Calu3 (cell line): Measurements from ENCODE around the gene OR51E1. TPM values are rescaled to one million over a fixed set of nuclear protein-coding genes. Genes with fewer than 3 reads are reported as not detected.

Experiments used
- BruUV-seq: library from RNA; stranded (reverse); fragments of 400-500 nt; replicated peaks from 2 replicates; lab custom pipeline; 2021; lab: Mats Ljungman, UMichigan
- CTCF ChIA-PET: fragments of 300-600 bp; sonication (Branson Sonifier 250); formaldehyde crosslinking; loops from one replicate; lab custom pipeline; 2022; ENCODE audit warnings: antibody characterized with exemption; lab: Charles Lee
- DNase-seq: peaks from one replicate; pipeline ENCODE4 v3.0.0; 2022
- H3K27ac Mint-ChIP-seq: one replicate; pipeline ENCODE4 v1.8.0; 2022; ENCODE audit warnings: mixed read lengths; ENCODE audit not compliant: unreplicated experiment
- H3K27me3 Mint-ChIP-seq: one replicate; pipeline ENCODE4 v1.8.0; 2022; ENCODE audit warnings: mixed read lengths; ENCODE audit not compliant: unreplicated experiment
- H3K36me3 Mint-ChIP-seq: one replicate; pipeline ENCODE4 v1.8.0; 2022; ENCODE audit warnings: mild to moderate bottlenecking, moderate library complexity, mixed read lengths; ENCODE audit not compliant: insufficient read depth, unreplicated experiment
- H3K4me1 Mint-ChIP-seq: one replicate; pipeline ENCODE4 v1.8.0; 2022; ENCODE audit warnings: mild to moderate bottlenecking, low read depth, mixed read lengths; ENCODE audit not compliant: unreplicated experiment
- H3K4me3 Mint-ChIP-seq: one replicate; pipeline ENCODE4 v1.8.0; 2022; ENCODE audit warnings: mild to moderate bottlenecking, low read depth, moderate library complexity, mixed read lengths; ENCODE audit not compliant: unreplicated experiment
- H3K9me3 Mint-ChIP-seq: one replicate; pipeline ENCODE4 v1.8.0; 2022; ENCODE audit warnings: low read depth, mixed read lengths; ENCODE audit not compliant: unreplicated experiment
- intact Hi-C: fragments of 100-400 bp; cut with micrococcal nuclease; formaldehyde crosslinking; loops from one replicate; pipeline ENCODE4 v1.10.0; 2022; ENCODE audit not compliant: unreplicated experiment
- total RNA-seq: library from RNA; stranded (reverse); gene quantifications from 2 replicates; pipeline ENCODE4 v1.2.3, GENCODE V29; 2022
- TF ChIP-seq, protein P1 (sequence below): fragments of 200-600 bp; IDR thresholded peaks from one replicate; pipeline ENCODE4 v1.8.0; 2022; ENCODE audit warnings: antibody characterized with exemption; ENCODE audit not compliant: unreplicated experiment

The OR51E1 gene
- total RNA-seq, 1 experiment from 2014 or later: not detected

DNA sequence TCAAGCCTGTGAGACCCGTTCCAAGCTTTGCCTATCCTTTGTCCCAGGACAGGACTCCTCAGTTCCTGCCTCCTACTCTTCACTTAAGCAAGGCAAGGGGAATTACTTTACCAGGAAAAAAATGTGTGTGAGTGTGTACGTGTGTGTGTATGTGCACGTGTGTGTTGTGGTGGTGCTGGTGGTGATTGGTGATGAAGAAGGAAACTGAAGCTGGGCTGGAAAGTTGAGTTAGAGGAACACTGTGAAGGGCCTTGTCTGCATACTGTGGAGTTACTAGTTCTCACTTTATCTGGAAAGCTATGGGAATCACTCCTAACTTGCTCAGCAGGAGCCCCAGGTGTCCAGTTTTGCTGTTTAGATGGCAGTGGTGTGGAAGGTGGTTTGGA, 6.1 kb upstream of the OR51E1 start:
- CTCF ChIA-PET: interaction anchor here (0.7 to 2.8 kb wide), 2 partner anchors 188 to 436 kb away, joined by 3 to 25 read pairs; no protein-coding TSS in a partner anchor
- intact Hi-C loops: loop anchor here (1.0 to 2.0 kb wide), 4 partner anchors 35 to 367 kb away; no protein-coding TSS in a partner anchor
- H3K4me3 Mint-ChIP-seq: no peak overlapping the region
- no peaks in the 10 kb centered on the region for H3K36me3 Mint-ChIP-seq
- no peaks in the 10 kb centered on the region for H3K9me3 Mint-ChIP-seq
- peaks cover 31% of the 10 kb centered on the region for H3K27me3 Mint-ChIP-seq
- no TSS peak for BruUV-seq
- no peak overlapping the region for H3K27ac Mint-ChIP-seq
- DNase-seq: no peak
- TF ChIP-seq, protein P1, sequence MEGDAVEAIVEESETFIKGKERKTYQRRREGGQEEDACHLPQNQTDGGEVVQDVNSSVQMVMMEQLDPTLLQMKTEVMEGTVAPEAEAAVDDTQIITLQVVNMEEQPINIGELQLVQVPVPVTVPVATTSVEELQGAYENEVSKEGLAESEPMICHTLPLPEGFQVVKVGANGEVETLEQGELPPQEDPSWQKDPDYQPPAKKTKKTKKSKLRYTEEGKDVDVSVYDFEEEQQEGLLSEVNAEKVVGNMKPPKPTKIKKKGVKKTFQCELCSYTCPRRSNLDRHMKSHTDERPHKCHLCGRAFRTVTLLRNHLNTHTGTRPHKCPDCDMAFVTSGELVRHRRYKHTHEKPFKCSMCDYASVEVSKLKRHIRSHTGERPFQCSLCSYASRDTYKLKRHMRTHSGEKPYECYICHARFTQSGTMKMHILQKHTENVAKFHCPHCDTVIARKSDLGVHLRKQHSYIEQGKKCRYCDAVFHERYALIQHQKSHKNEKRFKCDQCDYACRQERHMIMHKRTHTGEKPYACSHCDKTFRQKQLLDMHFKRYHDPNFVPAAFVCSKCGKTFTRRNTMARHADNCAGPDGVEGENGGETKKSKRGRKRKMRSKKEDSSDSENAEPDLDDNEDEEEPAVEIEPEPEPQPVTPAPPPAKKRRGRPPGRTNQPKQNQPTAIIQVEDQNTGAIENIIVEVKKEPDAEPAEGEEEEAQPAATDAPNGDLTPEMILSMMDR: no peak
- H3K4me1 Mint-ChIP-seq: no peaks in the 10 kb centered on the region

DNA sequence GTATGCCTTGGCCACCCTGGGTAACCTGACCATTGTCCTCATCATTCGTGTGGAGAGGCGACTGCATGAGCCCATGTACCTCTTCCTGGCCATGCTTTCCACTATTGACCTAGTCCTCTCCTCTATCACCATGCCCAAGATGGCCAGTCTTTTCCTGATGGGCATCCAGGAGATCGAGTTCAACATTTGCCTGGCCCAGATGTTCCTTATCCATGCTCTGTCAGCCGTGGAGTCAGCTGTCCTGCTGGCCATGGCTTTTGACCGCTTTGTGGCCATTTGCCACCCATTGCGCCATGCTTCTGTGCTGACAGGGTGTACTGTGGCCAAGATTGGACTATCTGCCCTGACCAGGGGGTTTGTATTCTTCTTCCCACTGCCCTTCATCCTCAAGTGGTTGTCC, 3.9 kb upstream of the OR51E1 start:
- H3K27me3 Mint-ChIP-seq: peaks cover 53% of the 10 kb centered on the region
- BruUV-seq: no TSS peak
- DNase-seq: no peak
- intact Hi-C loops: no loop called here
- no peaks in the 10 kb centered on the region for H3K9me3 Mint-ChIP-seq
- no peaks in the 10 kb centered on the region for H3K36me3 Mint-ChIP-seq
- CTCF ChIA-PET: no interaction called here
- no peaks in the 10 kb centered on the region for H3K4me1 Mint-ChIP-seq
- no peak overlapping the region for H3K4me3 Mint-ChIP-seq
- H3K27ac Mint-ChIP-seq: no peak overlapping the region
- TF ChIP-seq, protein P1: no peak

DNA sequence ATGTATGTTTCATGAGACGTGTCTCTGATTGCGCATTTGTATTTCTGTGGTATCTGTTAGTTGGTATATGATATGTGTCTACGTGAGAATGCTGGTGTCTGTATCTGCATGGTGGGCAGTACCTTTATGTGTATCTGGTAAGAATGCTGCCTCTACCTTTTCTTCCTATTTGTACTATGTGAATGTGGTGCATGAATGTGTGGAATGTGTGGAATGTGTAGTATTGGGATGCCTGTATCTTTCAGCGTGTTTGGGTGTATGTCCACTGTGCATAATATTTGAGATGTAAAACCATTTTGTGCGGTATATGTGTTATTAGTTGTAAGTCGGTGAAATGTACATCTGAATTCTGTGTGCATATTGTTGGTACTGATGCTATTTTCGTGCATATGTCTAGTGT, 2.3 kb upstream of the OR51E1 start:
- intact Hi-C loops: no loop called here
- no peaks in the 10 kb centered on the region for H3K36me3 Mint-ChIP-seq
- no peaks in the 10 kb centered on the region for H3K9me3 Mint-ChIP-seq
- DNase-seq: no peak
- CTCF ChIA-PET: no interaction called here
- TF ChIP-seq, protein P1: no peak
- no peaks in the 10 kb centered on the region for H3K4me1 Mint-ChIP-seq
- H3K27me3 Mint-ChIP-seq: peaks cover 60% of the 10 kb centered on the region
- BruUV-seq: no TSS peak
- H3K27ac Mint-ChIP-seq: no peak overlapping the region
- no peak overlapping the region for H3K4me3 Mint-ChIP-seq

DNA sequence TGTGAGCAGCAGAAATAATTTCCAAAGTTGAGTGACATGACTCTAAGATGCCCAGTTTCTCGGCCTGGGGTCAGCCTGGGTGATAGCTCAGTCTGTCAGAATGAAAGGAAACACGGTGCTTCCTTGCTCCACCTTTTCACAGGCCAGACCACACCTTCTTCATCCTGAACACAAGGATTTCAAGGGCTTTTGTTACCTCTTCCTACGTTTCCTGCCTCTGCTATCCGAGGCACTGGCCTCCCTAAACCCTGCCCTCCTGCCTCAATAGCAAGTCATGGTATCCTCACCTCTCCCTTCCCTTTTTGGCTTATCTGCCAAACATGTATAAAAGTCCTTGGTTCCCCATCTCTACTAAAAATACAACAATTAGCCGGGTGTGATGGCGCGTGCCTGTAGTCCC, 1.7 kb upstream of the OR51E1 start:
- BruUV-seq: no TSS peak
- Mint-ChIP-seq H3K9me3 (no peaks in the 10 kb centered on the region), H3K27me3 (peaks cover 60% of the 10 kb centered on the region), H3K4me3 (no peak overlapping the region), H3K36me3 (no peaks in the 10 kb centered on the region), H3K27ac (no peak overlapping the region), H3K4me1 (no peaks in the 10 kb centered on the region)
- intact Hi-C loops: no loop called here
- TF ChIP-seq, protein P1: no peak
- DNase-seq: no peak
- CTCF ChIA-PET: no interaction called here
